HG02571 (cell line): ENCODE measurements around the gene BAZ1B.
"Not testable (repeated sequence)": the region's sequence is repeated elsewhere in the genome, so short reads cannot be mapped to it uniquely, and the experiment has no call there.

Experiments
- ATAC-seq: cut with Tn5 transposase; IDR thresholded peaks from one replicate; pipeline ENCODE4 v1.9.1; 2021; ENCODE audit warnings: mild to moderate bottlenecking, moderate library complexity; ENCODE audit not compliant: unreplicated experiment

The BAZ1B gene

GRCh38 chr7:73448609-73449008, 73.5 kb downstream of the BAZ1B start:
- ATAC-seq = no peak

- no peak for ATAC-seq
Observed at GRCh38 chr7:73447121-73447733, 74.9 kb downstream of the BAZ1B start.

GRCh38 chr7:73446682-73447081, 75.4 kb downstream of the BAZ1B start:
- no peak for ATAC-seq

- ATAC-seq = no peak
Observed at GRCh38 chr7:73443548-73444255, 78.4 kb downstream of the BAZ1B start.

GRCh38 chr7:73442903-73443500, 79.1 kb downstream of the BAZ1B start:
- ATAC-seq = no peak

- ATAC-seq = no peak
Observed at GRCh38 chr7:73442222-73442902, 79.7 kb downstream of the BAZ1B start.

GRCh38 chr7:73439410-73439704, 82.7 kb downstream of the BAZ1B start:
- ATAC-seq = no peak

- ATAC-seq = no peak
Observed at GRCh38 chr7:73438547-73439409, 83.3 kb downstream of the BAZ1B start.

- no peak for ATAC-seq
Observed at GRCh38 chr7:73437621-73438416, 84.3 kb downstream of the BAZ1B start.

- no peak for ATAC-seq
Observed at GRCh38 chr7:73437091-73437490, 85.0 kb downstream of the BAZ1B start.

- ATAC-seq = no peak
Observed at GRCh38 chr7:73436031-73436929, 85.8 kb downstream of the BAZ1B start.

- no peak for ATAC-seq
Observed at GRCh38 chr7:73435471-73436009, 86.6 kb downstream of the BAZ1B start.

GRCh38 chr7:73434701-73435069, 87.4 kb downstream of the BAZ1B start:
- ATAC-seq = no peak

- peak; percentile 5 for ATAC-seq
Observed at GRCh38 chr7:73433924-73434700, 88.0 kb downstream of the BAZ1B start.

- no peak for ATAC-seq
Observed at GRCh38 chr7:73432676-73433075, 89.4 kb downstream of the BAZ1B start.

- ATAC-seq = no peak
Observed at GRCh38 chr7:73431041-73431835, 90.9 kb downstream of the BAZ1B start.

GRCh38 chr7:73430540-73430939, 91.6 kb downstream of the BAZ1B start:
- not testable (repeated sequence) for ATAC-seq
